ENCODE data around the gene RCE1.
"Not testable (repeated sequence)": the region's sequence is repeated elsewhere in the genome, so short reads cannot be mapped to it uniquely, and the experiment has no call there.

RCE1 gene

DNA sequence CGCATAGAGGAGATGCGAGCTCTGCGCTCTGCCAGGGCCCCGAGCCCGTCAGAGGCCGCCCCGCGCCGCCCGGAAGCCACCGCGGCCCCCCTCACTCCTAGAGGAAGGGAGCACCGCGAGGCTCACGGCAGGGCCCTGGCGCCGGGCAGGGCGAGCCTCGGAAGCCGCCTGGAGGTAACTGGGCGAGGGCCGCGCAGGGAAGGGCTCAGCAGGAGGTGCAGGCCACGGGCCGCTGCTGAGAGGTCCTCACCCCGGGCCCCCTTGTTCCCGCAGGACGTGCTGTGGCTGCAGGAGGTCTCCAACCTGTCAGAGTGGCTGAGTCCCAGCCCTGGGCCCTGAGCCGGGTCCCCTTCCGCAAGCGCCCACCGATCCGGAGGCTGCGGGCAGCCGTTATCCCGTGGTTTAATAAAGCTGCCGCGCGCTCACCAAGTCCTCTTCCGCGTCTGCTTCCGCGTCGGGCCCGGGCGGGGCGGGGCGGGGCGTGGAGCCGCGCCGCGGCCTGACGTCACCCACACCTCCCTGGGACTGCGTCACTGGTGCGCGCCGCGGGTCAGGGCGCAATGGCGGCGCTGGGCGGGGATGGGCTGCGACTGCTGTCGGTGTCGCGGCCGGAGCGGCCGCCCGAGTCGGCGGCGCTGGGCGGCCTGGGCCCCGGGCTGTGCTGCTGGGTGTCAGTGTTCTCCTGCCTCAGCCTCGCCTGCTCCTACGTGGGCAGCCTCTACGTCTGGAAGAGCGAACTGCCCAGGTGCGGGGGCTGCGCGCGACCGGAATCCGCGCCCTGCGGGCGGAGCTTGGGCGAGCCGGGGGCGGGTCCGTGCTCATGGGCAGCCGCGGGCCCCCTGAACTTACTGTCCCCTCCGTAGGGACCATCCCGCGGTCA lies at the start of gene RCE1:
Gene RCE1, plus strand, starts transcription at position 546 of the 880 bp plus-strand sequence. Its CDS starts 15 bp downstream, at position 561.
- Histone ChIP-seq H3K9ac (ENCODE audit: low read length) (peak within 1 kb of the TSS; percentile 97), H3K36me3 (ENCODE audit: control insufficient read depth, insufficient read depth, low read length) (peaks cover 22% of the 10 kb centered on the region), H3K27ac (ENCODE audit: low read depth, low read length) (peak within 1 kb of the TSS; percentile 97), H3K4me1 (ENCODE audit: control insufficient read depth, insufficient read depth, low read length) (peaks cover 15% of the 10 kb centered on the region), H3K4me3 (ENCODE audit: low read length) (peak within 1 kb of the TSS; percentile 96), H3K27me3 (ENCODE audit: control insufficient read depth, insufficient read depth, low read length) (no peaks in the 10 kb centered on the region)

DNA sequence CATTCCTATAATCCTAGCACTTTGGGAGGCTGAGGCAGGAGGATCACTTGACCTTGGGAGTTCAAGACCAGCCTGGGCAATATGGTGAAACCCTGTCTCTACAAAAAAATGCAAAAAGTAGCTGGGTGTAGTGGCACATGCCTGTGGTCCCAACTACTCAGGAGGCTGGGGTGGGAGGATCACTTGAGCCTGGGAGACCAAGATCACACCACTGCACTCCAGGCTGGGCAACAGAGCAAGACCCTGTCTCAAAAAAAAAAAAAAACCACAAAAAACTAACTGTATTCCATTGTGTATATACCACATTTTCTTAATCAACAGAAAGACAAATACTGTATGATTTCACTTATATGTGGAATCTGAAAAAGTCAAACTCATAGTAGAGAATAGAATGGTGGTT lies 43.4 kb upstream of the RCE1 start:
- H3K36me3 ChIP-seq (ENCODE audit: control insufficient read depth, insufficient read depth, low read length); H3K4me3 ChIP-seq (ENCODE audit: low read length); H3K27ac ChIP-seq (ENCODE audit: low read depth, low read length); H3K27me3 ChIP-seq (ENCODE audit: control insufficient read depth, insufficient read depth, low read length); H3K4me1 ChIP-seq (ENCODE audit: control insufficient read depth, insufficient read depth, low read length); H3K9ac ChIP-seq (ENCODE audit: low read length): not testable (repeated sequence)

- H3K27ac ChIP-seq (ENCODE audit: low read depth, low read length), result no peak overlapping the region
- no peaks in the 10 kb centered on the region for H3K27me3 ChIP-seq (ENCODE audit: control insufficient read depth, insufficient read depth, low read length)
- no peaks in the 10 kb centered on the region for H3K4me1 ChIP-seq (ENCODE audit: control insufficient read depth, insufficient read depth, low read length)
- no peaks in the 10 kb centered on the region for H3K36me3 ChIP-seq (ENCODE audit: control insufficient read depth, insufficient read depth, low read length)
- H3K9ac ChIP-seq (ENCODE audit: low read length), result no peak overlapping the region
- H3K4me3 ChIP-seq (ENCODE audit: low read length), result no peak overlapping the region
Observed at GRCh38 chr11:66800720-66801428, 42.4 kb upstream of the RCE1 start.

DNA sequence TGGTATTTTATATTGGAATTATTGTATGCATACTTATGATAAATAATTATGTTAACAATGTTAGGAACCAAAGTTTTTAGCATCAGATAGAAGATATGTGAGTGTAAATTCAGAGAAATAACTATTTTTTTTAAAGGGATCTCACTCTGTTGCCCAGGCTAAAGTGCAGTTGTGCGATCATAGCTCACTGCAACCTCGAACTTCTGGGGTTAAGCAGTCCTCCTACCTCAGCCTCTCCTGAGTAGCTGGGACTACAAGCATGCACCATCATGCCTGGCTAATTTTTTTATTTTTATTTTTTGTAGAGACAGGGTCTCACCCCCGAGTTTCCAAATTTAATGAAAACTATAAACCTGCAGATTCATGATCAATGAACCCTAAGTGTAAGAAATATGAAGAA lies 33.6 kb upstream of the RCE1 start:
- H3K27me3 ChIP-seq (ENCODE audit: control insufficient read depth, insufficient read depth, low read length), result no peaks in the 10 kb centered on the region
- no peak overlapping the region for H3K9ac ChIP-seq (ENCODE audit: low read length)
- H3K36me3 ChIP-seq (ENCODE audit: control insufficient read depth, insufficient read depth, low read length), result no peaks in the 10 kb centered on the region
- no peak overlapping the region for H3K4me3 ChIP-seq (ENCODE audit: low read length)
- H3K4me1 ChIP-seq (ENCODE audit: control insufficient read depth, insufficient read depth, low read length), result no peaks in the 10 kb centered on the region
- H3K27ac ChIP-seq (ENCODE audit: low read depth, low read length), result no peak overlapping the region

DNA sequence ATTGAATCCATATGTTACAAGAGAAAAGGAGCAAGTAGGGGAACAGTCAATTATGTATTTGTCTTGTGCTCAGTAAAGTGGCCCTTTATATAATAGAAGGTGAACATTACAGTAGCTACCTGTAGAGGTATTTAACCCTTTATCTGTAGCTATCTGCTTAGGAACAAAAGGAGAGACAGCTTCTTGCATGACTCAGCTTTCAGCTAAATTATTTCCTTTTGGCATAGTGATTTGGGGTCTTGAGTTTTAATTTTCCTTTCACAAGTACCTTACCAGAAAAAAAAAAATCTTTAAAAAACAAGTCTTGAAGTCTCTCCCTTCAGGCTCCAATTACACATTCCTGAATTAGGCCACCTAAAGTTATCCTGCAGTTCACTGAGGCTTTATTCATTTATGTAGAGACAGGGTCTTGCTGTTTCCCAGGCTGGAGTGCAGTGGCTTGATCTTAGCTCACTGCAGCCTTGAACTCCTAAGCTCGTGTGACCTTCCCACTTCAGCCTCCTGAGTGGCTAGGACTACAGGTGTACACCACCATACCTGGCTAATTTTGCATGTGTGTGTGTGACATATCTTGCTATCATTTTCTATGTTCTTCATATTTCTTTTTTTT lies 32.6 kb upstream of the RCE1 start:
- Histone ChIP-seq H3K27ac (ENCODE audit: low read depth, low read length) (no peak overlapping the region), H3K4me3 (ENCODE audit: low read length) (no peak overlapping the region), H3K27me3 (ENCODE audit: control insufficient read depth, insufficient read depth, low read length) (no peaks in the 10 kb centered on the region), H3K36me3 (ENCODE audit: control insufficient read depth, insufficient read depth, low read length) (no peaks in the 10 kb centered on the region), H3K4me1 (ENCODE audit: control insufficient read depth, insufficient read depth, low read length) (no peaks in the 10 kb centered on the region), H3K9ac (ENCODE audit: low read length) (no peak overlapping the region)

DNA sequence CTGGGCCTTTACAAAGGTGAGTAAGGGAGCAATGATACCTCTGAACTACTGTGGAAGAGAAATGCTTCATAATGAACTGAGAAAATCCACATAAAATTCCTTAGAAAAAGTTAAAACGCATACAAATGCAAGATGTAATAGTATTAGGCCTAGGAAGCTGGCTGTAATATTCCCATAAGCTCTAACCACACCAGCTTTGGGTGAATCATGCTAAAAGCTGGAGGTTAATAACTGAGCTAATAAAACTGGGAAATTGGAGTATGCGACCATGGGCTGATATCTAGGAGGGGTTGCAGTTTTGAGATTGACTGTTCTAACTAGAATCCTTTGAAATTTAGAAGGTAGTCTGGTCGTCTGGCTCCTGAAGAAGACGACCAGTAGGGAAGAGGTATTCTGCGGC lies 28.6 kb upstream of the RCE1 start:
- Histone ChIP-seq H3K9ac (ENCODE audit: low read length) (no peak overlapping the region), H3K27ac (ENCODE audit: low read depth, low read length) (no peak overlapping the region), H3K4me3 (ENCODE audit: low read length) (no peak overlapping the region), H3K4me1 (ENCODE audit: control insufficient read depth, insufficient read depth, low read length) (no peaks in the 10 kb centered on the region), H3K36me3 (ENCODE audit: control insufficient read depth, insufficient read depth, low read length) (no peaks in the 10 kb centered on the region), H3K27me3 (ENCODE audit: control insufficient read depth, insufficient read depth, low read length) (no peaks in the 10 kb centered on the region)

GRCh38 chr11:66815646-66816045 lies 27.6 kb upstream of the RCE1 start:
- Histone ChIP-seq H3K36me3 (ENCODE audit: control insufficient read depth, insufficient read depth, low read length) (no peaks in the 10 kb centered on the region), H3K9ac (ENCODE audit: low read length) (no peak overlapping the region), H3K4me1 (ENCODE audit: control insufficient read depth, insufficient read depth, low read length) (no peaks in the 10 kb centered on the region), H3K27me3 (ENCODE audit: control insufficient read depth, insufficient read depth, low read length) (no peaks in the 10 kb centered on the region), H3K27ac (ENCODE audit: low read depth, low read length) (no peak overlapping the region), H3K4me3 (ENCODE audit: low read length) (no peak overlapping the region)

DNA sequence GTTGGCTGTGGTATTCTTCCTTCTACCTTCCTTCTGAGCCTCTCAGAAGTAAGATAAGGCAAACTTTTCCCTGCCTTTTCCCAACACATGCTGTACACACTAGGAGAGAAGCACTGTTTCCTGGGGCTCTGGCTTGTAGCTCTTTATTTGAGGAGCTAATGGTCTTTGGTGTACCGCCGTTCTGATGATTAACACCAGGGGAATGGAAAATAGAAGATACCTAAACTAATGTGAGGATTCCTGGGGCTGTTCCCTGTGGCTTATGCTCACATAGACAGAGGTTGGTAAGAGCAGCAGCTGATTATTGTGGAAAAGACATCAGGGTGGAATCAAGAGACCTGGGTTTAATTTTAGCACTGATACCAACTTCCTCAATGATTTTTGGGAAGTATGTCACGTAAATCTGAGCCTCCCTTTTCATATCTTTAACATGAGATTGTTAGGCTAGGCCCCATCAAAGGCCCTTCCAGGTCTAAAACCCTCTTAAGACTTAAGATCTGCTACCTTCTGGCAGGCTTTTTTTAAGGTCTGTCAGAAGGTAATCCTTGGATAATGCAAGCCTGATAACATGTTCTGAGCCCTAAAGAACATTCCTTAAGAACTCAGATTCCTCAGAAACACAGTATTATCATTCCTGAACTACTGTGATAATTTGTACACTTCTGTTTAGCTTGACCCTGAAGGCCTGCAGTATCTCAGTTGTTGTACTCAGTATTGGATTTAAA lies 24.8 kb upstream of the RCE1 start:
- Histone ChIP-seq H3K36me3 (ENCODE audit: control insufficient read depth, insufficient read depth, low read length) (no peaks in the 10 kb centered on the region), H3K27me3 (ENCODE audit: control insufficient read depth, insufficient read depth, low read length) (no peaks in the 10 kb centered on the region), H3K27ac (ENCODE audit: low read depth, low read length) (no peak overlapping the region), H3K9ac (ENCODE audit: low read length) (no peak overlapping the region), H3K4me3 (ENCODE audit: low read length) (no peak overlapping the region), H3K4me1 (ENCODE audit: control insufficient read depth, insufficient read depth, low read length) (no peaks in the 10 kb centered on the region)

GRCh38 chr11:66820381-66820780 lies 22.9 kb upstream of the RCE1 start:
- no peak overlapping the region for H3K27ac ChIP-seq (ENCODE audit: low read depth, low read length)
- no peaks in the 10 kb centered on the region for H3K4me1 ChIP-seq (ENCODE audit: control insufficient read depth, insufficient read depth, low read length)
- no peak overlapping the region for H3K9ac ChIP-seq (ENCODE audit: low read length)
- no peak overlapping the region for H3K4me3 ChIP-seq (ENCODE audit: low read length)
- no peaks in the 10 kb centered on the region for H3K27me3 ChIP-seq (ENCODE audit: control insufficient read depth, insufficient read depth, low read length)
- no peaks in the 10 kb centered on the region for H3K36me3 ChIP-seq (ENCODE audit: control insufficient read depth, insufficient read depth, low read length)

DNA sequence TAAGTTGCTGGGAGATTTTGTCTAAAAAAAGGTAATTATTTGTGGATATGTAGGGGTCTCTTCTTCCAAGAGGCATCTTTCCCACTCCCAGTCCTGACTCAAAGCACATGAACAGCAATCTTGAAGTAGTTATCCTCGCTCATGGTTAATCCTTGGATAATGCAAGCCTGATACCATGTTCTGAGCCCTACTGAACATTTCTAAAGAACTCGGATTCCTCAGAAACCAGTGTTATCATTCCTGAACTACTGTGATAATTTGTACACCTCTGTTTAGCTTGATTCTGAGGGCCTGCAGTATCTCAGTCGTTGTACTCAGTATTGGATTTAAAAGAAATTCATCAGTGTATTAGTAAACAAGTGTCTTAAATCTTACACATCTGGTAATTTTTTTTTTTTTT lies 22.3 kb upstream of the RCE1 start:
- H3K27me3 ChIP-seq (ENCODE audit: control insufficient read depth, insufficient read depth, low read length), result no peaks in the 10 kb centered on the region
- H3K36me3 ChIP-seq (ENCODE audit: control insufficient read depth, insufficient read depth, low read length), result no peaks in the 10 kb centered on the region
- no peak overlapping the region for H3K9ac ChIP-seq (ENCODE audit: low read length)
- H3K4me1 ChIP-seq (ENCODE audit: control insufficient read depth, insufficient read depth, low read length), result no peaks in the 10 kb centered on the region
- no peak overlapping the region for H3K4me3 ChIP-seq (ENCODE audit: low read length)
- no peak overlapping the region for H3K27ac ChIP-seq (ENCODE audit: low read depth, low read length)

GRCh38 chr11:66823700-66824099 lies 19.5 kb upstream of the RCE1 start:
- Histone ChIP-seq H3K36me3 (ENCODE audit: control insufficient read depth, insufficient read depth, low read length) (no peaks in the 10 kb centered on the region), H3K9ac (ENCODE audit: low read length) (no peak overlapping the region), H3K4me3 (ENCODE audit: low read length) (no peak overlapping the region), H3K27ac (ENCODE audit: low read depth, low read length) (no peak overlapping the region), H3K4me1 (ENCODE audit: control insufficient read depth, insufficient read depth, low read length) (no peaks in the 10 kb centered on the region), H3K27me3 (ENCODE audit: control insufficient read depth, insufficient read depth, low read length) (no peaks in the 10 kb centered on the region)

DNA sequence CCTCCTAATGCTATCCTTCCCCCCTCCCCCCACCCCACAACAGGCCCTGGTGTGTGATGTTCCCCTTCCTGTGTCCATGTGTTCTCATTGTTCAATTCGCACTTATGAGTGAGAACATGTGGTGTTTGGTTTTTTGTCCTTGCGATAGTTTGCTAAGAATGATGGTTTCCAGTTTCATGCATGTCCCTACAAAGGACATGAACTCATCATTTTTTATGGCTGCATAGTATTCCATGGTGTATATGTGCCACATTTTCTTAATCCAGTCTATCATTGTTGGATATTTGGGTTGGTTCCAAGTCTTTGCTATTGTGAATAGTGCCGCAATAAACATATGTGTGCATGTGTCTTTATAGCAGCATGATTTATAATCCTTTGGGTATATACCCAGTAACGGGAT lies 18.7 kb upstream of the RCE1 start:
- not testable (repeated sequence) for H3K4me1 ChIP-seq (ENCODE audit: control insufficient read depth, insufficient read depth, low read length); H3K4me3 ChIP-seq (ENCODE audit: low read length); H3K27ac ChIP-seq (ENCODE audit: low read depth, low read length); H3K36me3 ChIP-seq (ENCODE audit: control insufficient read depth, insufficient read depth, low read length); H3K9ac ChIP-seq (ENCODE audit: low read length); H3K27me3 ChIP-seq (ENCODE audit: control insufficient read depth, insufficient read depth, low read length)

Measured in rectal smooth muscle tissue (tissue), 1 donor.